Hepatocyte (in vitro differentiated cells): ENCODE measurements around the gene DNAJB11.

ENCODE experiments used
- CTCF ChIP-seq: fragments of 200-600 bp; sonication (generic); IDR thresholded peaks from 2 replicates; pipeline ENCODE4 v1.5.1; 2016; ENCODE audit warnings: antibody characterized with exemption, mild to moderate bottlenecking; ENCODE audit not compliant: poor library complexity
- EZH2phosphoT487 ChIP-seq: fragments of 200-600 bp; sonication (generic); IDR thresholded peaks from one replicate; pipeline ENCODE4 v1.6.1; 2018; ENCODE audit warnings: antibody characterized with exemption, mild to moderate bottlenecking, low read depth, moderate library complexity; ENCODE audit not compliant: unreplicated experiment, severe bottlenecking

GRCh38 chr3:186605561-186606545 is 35.3 kb downstream of the DNAJB11 start:
- no peak for TF ChIP-seq CTCF
- no peak for TF ChIP-seq EZH2phosphoT487
